PC-3 (cell line): Measurements from ENCODE around the gene PTCHD4. TPM values are rescaled to one million over a fixed set of nuclear protein-coding genes. Genes with fewer than 3 reads are reported as not detected.
A peak's percentile ranks its signal among the peaks of the same experiment; 100 is the strongest.

Experiments used
- ATAC-seq: fragments of 200-7000 bp; cut with Tn5 transposase; 2 replicates; pipeline ENCODE4 v1.9.1; 2020; ENCODE audit warnings: mild to moderate bottlenecking, moderate library complexity
- BruUV-seq: library from RNA; stranded (reverse); fragments of 400-500 nt; replicated peaks from 2 replicates; lab custom pipeline; 2021; lab: Mats Ljungman, UMichigan
- CTCF ChIA-PET: fragments of 300-600 bp; sonication (Branson Sonifier 250); formaldehyde crosslinking; loops from one replicate; lab custom pipeline; 2022; ENCODE audit warnings: antibody characterized with exemption; lab: Charles Lee
- POLR2A ChIA-PET: fragments of 300-600 bp; sonication (Branson Sonifier 250); formaldehyde crosslinking; loops from one replicate; lab custom pipeline; 2022; ENCODE audit warnings: antibody characterized with exemption; ENCODE audit not compliant: unreplicated experiment; lab: Charles Lee
- DNase-seq: peaks from one replicate; pipeline ENCODE4 v3.0.0-alpha.2; 2015
- H2AFZ ChIP-seq: fragments of 300-600 bp; sonication (generic); 2 replicates; pipeline ENCODE4 v1.6.0; 2016; ENCODE audit warnings: antibody characterized with exemption, low read length
- H3F3A ChIP-seq: fragments of 300-600 bp; sonication (generic); one replicate; pipeline ENCODE4 v1.6.0; 2017; ENCODE audit warnings: antibody characterized with exemption, low read length, control low read depth, mild to moderate bottlenecking; ENCODE audit not compliant: unreplicated experiment
- H3K27ac ChIP-seq: fragments of 300-600 bp; sonication (generic); 2 replicates; pipeline ENCODE4 v1.5.1; 2016; ENCODE audit warnings: mild to moderate bottlenecking, low read length
- H3K27me3 ChIP-seq: fragments of 300-600 bp; sonication (generic); 2 replicates; pipeline ENCODE4 v1.6.1; 2016; ENCODE audit warnings: low read length, mixed read lengths
- H3K36me3 ChIP-seq: fragments of 300-600 bp; sonication (generic); 2 replicates; pipeline ENCODE4 v1.6.1; 2016; ENCODE audit warnings: low read depth, mixed run types, low read length, mixed read lengths
- H3K4me1 ChIP-seq: fragments of 300-600 bp; sonication (generic); 2 replicates; pipeline ENCODE4 v1.5.1; 2016; ENCODE audit warnings: low read length; ENCODE audit not compliant: insufficient read depth
- H3K4me2 ChIP-seq: fragments of 300-600 bp; sonication (generic); 2 replicates; pipeline ENCODE4 v1.6.0; 2016; ENCODE audit warnings: low read length
- H3K4me3 ChIP-seq: fragments of 300-600 bp; sonication (generic); 2 replicates; pipeline ENCODE4 v1.5.1; 2016; ENCODE audit warnings: mild to moderate bottlenecking, low read length, mixed read lengths
- H3K79me2 ChIP-seq: fragments of 300-600 bp; sonication (generic); 2 replicates; pipeline ENCODE4 v1.6.1; 2017; ENCODE audit warnings: low read length, mixed read lengths
- H3K9ac ChIP-seq: fragments of 300-600 bp; sonication (generic); 2 replicates; pipeline ENCODE4 v1.6.0; 2016; ENCODE audit warnings: mild to moderate bottlenecking, low read length
- H3K9me2 ChIP-seq: fragments of 300-600 bp; sonication (generic); replicated peaks from 2 replicates; pipeline ENCODE4 v1.6.1; 2016; ENCODE audit warnings: mixed run types, low read length, mixed read lengths
- H3K9me3 ChIP-seq: fragments of 300-600 bp; sonication (generic); 2 replicates; pipeline ENCODE4 v1.6.1; 2016; ENCODE audit warnings: low read length, mixed read lengths
- H4K20me1 ChIP-seq: fragments of 300-600 bp; sonication (generic); 2 replicates; pipeline ENCODE4 v1.6.1; 2016; ENCODE audit warnings: low read length, mixed read lengths
- CTCF ChIP-seq: fragments of 300-600 bp; sonication (generic); conservative IDR thresholded peaks from 2 replicates; pipeline ENCODE4 v1.5.1; 2017; ENCODE audit warnings: antibody characterized with exemption, low read depth, mild to moderate bottlenecking, low read length
- EZH2 ChIP-seq: fragments of 300-600 bp; sonication (generic); IDR thresholded peaks from one replicate; pipeline ENCODE4 v1.6.1; 2017; ENCODE audit warnings: antibody characterized with exemption, mild to moderate bottlenecking, low read length; ENCODE audit not compliant: unreplicated experiment
- EZH2phosphoT487 ChIP-seq: fragments of 300-600 bp; sonication (generic); IDR thresholded peaks from 2 replicates; pipeline ENCODE4 v1.6.1; 2018; ENCODE audit warnings: mild to moderate bottlenecking, antibody characterized with exemption, low read length, borderline replicate concordance
- intact Hi-C: fragments of 100-400 bp; cut with micrococcal nuclease; formaldehyde crosslinking; loops from 2 replicates; pipeline ENCODE4 v1.9.0; 2023
- total RNA-seq: library from RNA; depleted of rRNA; stranded (reverse); fragments of >200 nt; gene quantifications from 2 replicates; pipeline ENCODE4 v1.2.3, GENCODE V29; 2014

The PTCHD4 gene
- total RNA-seq, 1 experiment from 2014 or later, result not detected

GRCh38 chr6:48139818-48140614 is 29.0 kb upstream of the PTCHD4 start:
- ATAC-seq (no peak), DNase-seq (peak; percentile 26)
- intact Hi-C loops, result no loop called here
- H2AFZ ChIP-seq, result no peak overlapping the region
- H3K4me3 ChIP-seq, result no peak overlapping the region
- H3K27me3 ChIP-seq, result no peaks in the 10 kb centered on the region
- no peak overlapping the region for H3K9ac ChIP-seq
- H3K4me2 ChIP-seq, result no peak overlapping the region
- POLR2A ChIA-PET, result no interaction called here
- no TSS peak for BruUV-seq
- no peak overlapping the region for H3K27ac ChIP-seq
- CTCF ChIA-PET, result no interaction called here
- H3K9me3 ChIP-seq, result no peaks in the 10 kb centered on the region
- peaks cover 25% of the 10 kb centered on the region for H3K4me1 ChIP-seq
- H4K20me1 ChIP-seq, result no peaks in the 10 kb centered on the region
- no peaks in the 10 kb centered on the region for H3F3A ChIP-seq
- no peaks in the 10 kb centered on the region for H3K9me2 ChIP-seq
- no peaks in the 10 kb centered on the region for H3K79me2 ChIP-seq
- TF ChIP-seq CTCF, result no peak
- no peak for TF ChIP-seq EZH2
- TF ChIP-seq EZH2phosphoT487, result no peak
- H3K36me3 ChIP-seq, result no peaks in the 10 kb centered on the region

GRCh38 chr6:48136856-48137255 is 25.9 kb upstream of the PTCHD4 start:
- ChIA-PET POLR2A (no interaction called here), CTCF (no interaction called here)
- BruUV-seq, result no TSS peak
- Histone ChIP-seq H3K4me3 (no peak overlapping the region), H2AFZ (no peak overlapping the region), H3K9me2 (no peaks in the 10 kb centered on the region), H3K36me3 (no peaks in the 10 kb centered on the region), H3K9ac (no peak overlapping the region), H3K27ac (no peak overlapping the region), H3K4me1 (peaks cover 38% of the 10 kb centered on the region), H3K4me2 (no peak overlapping the region), H4K20me1 (no peaks in the 10 kb centered on the region), H3K27me3 (no peaks in the 10 kb centered on the region), H3K79me2 (no peaks in the 10 kb centered on the region), H3F3A (no peaks in the 10 kb centered on the region), H3K9me3 (no peaks in the 10 kb centered on the region)
- TF ChIP-seq EZH2phosphoT487 (no peak), EZH2 (no peak), CTCF (no peak)
- ATAC-seq, result no peak
- intact Hi-C loops, result no loop called here
- DNase-seq, result no peak
